GM06990 (cell line): ENCODE data around the gene PRDM11.

Experiments
- DNase-seq: peaks from one replicate; pipeline ENCODE4 v3.0.0-alpha.2; 2011; ENCODE audit not compliant: insufficient read length; ENCODE audit errors: extremely low read depth
- H3K27me3 ChIP-seq: replicated peaks from 2 replicates; pipeline ENCODE4 v1.6.0; 2011; ENCODE audit warnings: low read length; ENCODE audit not compliant: control insufficient read depth, insufficient read depth
- H3K36me3 ChIP-seq: 2 replicates; pipeline ENCODE4 v1.5.1; 2011; ENCODE audit warnings: low read length; ENCODE audit not compliant: control insufficient read depth, insufficient read depth
- H3K4me3 ChIP-seq: replicated peaks from 2 replicates; pipeline ENCODE4 v1.5.1; 2011; ENCODE audit warnings: low read depth, mild to moderate bottlenecking, control low read depth, low read length
- CTCF ChIP-seq: IDR thresholded peaks from 2 replicates; pipeline ENCODE4 v1.5.1; 2011; ENCODE audit warnings: low read length, control low read depth, mild to moderate bottlenecking, inconsistent platforms; ENCODE audit not compliant: insufficient read depth, poor library complexity, severe bottlenecking

The PRDM11 gene

DNA sequence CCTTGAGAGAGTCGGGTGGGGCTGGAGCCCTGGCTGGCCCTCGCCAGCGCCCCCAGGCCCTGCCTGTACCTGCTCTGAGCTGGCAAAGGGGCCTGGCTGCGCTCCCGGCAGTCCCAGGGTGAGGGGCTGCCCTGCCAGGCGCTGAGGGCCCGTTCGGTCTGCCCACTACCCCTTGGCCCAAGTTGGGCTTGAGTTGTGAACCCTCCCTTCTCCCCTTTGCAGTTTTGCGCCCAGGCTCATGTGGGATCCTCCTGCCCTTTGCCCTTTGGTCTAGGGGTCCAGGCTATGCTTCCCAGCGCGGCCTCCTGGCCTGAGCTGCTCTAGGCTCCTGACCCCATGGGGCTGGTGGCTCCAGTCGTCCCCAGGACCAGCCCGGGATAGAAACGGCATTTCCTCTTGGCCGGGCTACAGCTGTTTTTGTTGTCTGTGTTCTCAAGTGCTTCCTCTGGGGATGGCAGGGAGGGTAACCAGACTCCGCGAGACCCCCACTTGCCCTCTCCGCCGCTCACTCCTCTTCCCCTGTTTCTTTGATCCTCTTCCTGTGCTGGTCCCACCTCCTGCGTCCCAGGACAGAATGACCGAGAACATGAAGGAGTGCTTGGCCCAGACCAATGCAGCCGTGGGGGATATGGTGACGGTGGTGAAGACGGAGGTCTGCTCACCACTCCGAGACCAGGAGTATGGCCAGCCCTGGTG, 34.9 kb downstream of the PRDM11 start:
- no peak overlapping the region for H3K4me3 ChIP-seq
- no peaks in the 10 kb centered on the region for H3K27me3 ChIP-seq
- no peak for TF ChIP-seq CTCF
- no peaks in the 10 kb centered on the region; the same call in none of the 2 replicates for H3K36me3 ChIP-seq
- DNase-seq, result no peak

- Histone ChIP-seq H3K36me3 (no peaks in the 10 kb centered on the region; the same call in none of the 2 replicates), H3K4me3 (no peak overlapping the region), H3K27me3 (no peaks in the 10 kb centered on the region)
- DNase-seq, result no peak
- TF ChIP-seq CTCF, result no peak
These were observed 35.6 kb downstream of the PRDM11 start for GRCh38 chr11:45181889-45182550.

GRCh38 chr11:45182902-45183301, 36.5 kb downstream of the PRDM11 start:
- no peak overlapping the region for H3K4me3 ChIP-seq
- TF ChIP-seq CTCF, result peak; percentile 43
- DNase-seq, result no peak
- no peaks in the 10 kb centered on the region for H3K27me3 ChIP-seq
- no peaks in the 10 kb centered on the region; the same call in none of the 2 replicates for H3K36me3 ChIP-seq

DNA sequence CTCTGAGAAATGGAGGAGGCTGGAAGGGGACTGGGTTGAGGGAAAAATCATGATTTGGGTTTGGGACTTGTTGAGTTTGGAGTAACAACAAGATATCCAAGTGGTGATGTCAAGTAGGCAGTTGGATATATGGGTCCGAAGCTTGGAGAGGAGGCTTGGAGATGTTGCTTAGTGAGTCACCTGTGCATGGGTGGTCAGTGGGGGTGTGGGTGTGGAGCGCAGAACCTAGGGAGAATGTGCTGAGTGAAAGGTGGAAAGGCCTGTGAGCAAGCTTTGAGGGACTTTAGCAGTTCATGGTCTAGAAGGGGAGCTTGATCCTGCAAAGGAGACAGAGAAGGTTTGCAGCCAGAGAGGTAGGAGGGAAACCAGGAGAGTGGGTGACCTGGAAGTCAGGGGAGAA, 38.2 kb downstream of the PRDM11 start:
- Histone ChIP-seq H3K27me3 (no peaks in the 10 kb centered on the region), H3K4me3 (no peak overlapping the region), H3K36me3 (no peaks in the 10 kb centered on the region; the same call in none of the 2 replicates)
- TF ChIP-seq CTCF, result no peak
- no peak for DNase-seq

GRCh38 chr11:45185228-45185729, 38.8 kb downstream of the PRDM11 start:
- DNase-seq, result no peak
- Histone ChIP-seq H3K27me3 (no peaks in the 10 kb centered on the region), H3K4me3 (no peak overlapping the region), H3K36me3 (no peaks in the 10 kb centered on the region; the same call in none of the 2 replicates)
- TF ChIP-seq CTCF, result no peak
